Activated naive CD4-positive, alpha-beta T cell treated with anti-CD3 and anti-CD28 coated beads, Interleukin-2, amount 10 ng/mL, durations not matched to agents 5 hours and 36 hours (primary cell): ENCODE results near the gene WFDC13. TPM values are rescaled to one million over a fixed set of nuclear protein-coding genes. Genes with fewer than 3 reads are reported as not detected.

Source experiments
- microRNA-seq: library from miRNA; unstranded; fragments of <30 nt; microRNA quantifications from one replicate; pipeline ENCODE4 v1.2.0, GENCODE V29; 2022; ENCODE audit warnings: borderline microRNAs expressed, borderline replicate concordance
- total RNA-seq, 2 experiments: library from RNA; stranded (reverse); gene quantifications; one replicate each; pipeline ENCODE4 v1.2.3, GENCODE V29; 2021

Gene WFDC13, protein sequence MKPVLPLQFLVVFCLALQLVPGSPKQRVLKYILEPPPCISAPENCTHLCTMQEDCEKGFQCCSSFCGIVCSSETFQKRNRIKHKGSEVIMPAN
- total RNA-seq, result not detected

DNA sequence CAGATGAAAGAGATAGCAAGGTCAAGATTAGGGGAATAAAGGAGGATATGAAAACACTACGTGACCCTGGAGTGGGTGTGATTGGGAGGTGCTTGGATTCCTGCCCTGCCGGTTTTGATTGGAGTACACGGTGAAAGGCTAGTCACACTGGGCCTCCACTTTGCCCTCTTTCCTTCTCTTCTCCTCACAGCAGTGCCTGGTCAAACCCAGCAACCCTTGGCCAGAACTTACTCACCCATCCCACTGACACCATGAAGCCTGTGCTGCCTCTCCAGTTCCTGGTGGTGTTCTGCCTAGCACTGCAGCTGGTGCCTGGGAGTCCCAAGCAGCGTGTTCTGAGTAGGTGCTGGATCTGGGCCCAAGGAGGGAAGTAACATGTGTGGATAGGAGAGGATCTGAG lies at the start of gene WFDC13:
TSS of gene WFDC13 (plus strand) at position 166 of the 400 bp plus-strand sequence. CDS start at position 252, 86 bp downstream.

DNA sequence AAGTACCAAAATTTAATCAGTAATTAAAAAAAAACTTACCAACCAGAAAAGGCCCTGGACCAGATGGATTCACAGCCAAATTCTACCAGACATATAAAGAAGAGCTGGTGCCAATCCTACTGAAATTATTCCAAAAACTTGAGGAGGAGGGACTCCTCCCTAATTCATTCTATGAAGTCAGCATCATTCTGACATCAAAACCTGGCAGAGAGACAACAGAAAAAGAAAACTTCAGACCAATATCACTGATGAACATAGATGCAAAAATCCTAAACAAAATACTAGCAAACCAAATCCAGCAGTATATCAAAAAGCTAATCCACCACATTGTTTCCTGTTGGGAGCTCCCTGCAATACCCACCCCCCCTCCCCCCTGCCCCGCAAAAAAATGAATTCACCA lies 31.7 kb upstream of the WFDC13 start, which contains the start of gene WFDC11:
TSS of gene WFDC11 (minus strand) at position 101 of the 400 bp plus-strand sequence. CDS start 19,639 bp downstream, outside the sequence.

DNA sequence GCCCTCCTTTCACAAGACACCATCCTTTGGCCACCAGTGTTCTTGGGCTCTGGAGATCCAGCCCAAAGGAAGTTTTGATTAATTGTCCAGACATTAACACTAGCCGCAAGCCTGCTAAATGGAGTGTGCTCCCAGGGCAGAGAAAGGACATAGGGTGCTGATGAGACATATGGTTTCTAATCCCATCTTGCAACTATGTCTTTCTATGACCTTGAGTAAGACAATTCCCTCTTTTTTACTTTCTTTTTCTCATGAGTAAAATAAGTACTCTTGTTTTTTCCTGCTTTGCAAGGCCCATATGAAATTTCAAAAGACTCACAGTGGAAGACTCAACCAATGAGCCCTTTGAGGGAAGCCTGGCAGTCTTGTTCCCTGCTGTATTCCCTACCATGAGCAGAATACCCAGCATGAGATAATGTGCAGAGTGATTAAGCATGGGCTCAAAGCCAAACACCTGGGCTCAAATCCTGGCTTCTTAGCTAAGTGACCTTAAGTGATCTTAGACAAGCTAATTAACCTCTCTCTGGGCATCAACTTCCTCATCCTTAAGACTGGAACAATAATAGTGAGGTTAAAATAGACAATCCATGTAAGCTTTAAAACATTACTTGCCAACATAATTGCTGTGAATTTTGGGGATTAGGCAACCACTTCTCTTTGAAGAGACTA lies 3.3 kb downstream of the WFDC13 start, which contains the start of gene WFDC10B:
TSS of gene WFDC10B (minus strand) at position 51 of the 669 bp plus-strand sequence. CDS start 19,027 bp downstream, outside the sequence.

DNA sequence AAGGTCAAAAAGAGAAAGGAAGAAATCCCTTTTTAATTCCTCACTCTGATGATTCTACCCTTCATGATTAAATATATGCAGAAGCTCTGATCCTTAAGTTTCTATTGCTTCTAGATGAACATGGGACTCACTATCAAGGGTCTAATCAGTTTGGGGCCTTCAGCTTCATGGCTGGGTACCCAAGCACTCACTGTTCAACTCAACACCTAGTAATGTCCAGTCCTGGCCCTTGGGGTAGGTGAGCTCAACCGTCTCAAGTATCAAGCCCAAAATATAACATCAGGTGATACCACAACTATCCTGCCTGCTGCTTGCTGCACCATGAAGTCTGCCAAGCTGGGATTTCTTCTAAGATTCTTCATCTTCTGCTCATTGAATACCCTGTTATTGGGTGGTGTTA lies 20.2 kb downstream of the WFDC13 start, which contains the start of gene SPINT4:
TSS of gene SPINT4 (plus strand) at position 301 of the 400 bp plus-strand sequence. CDS start at position 322, 21 bp downstream.

Small RNA genes within 50 kb of the gene (microRNA-seq; reads per million reads assigned to microRNA genes)
- not detected for gene MIR3617

Other genes with a start within 250 kb of the WFDC13 start
- gene WFDC2, start 232.3 kb upstream of the WFDC13 start, total RNA-seq, result not detected
- gene SPINT3, start 186.4 kb upstream of the WFDC13 start, total RNA-seq, result not detected
- not detected for gene WFDC6, start 162.6 kb upstream of the WFDC13 start, total RNA-seq
- not detected for gene EPPIN, start 154.6 kb upstream of the WFDC13 start, total RNA-seq
- gene WFDC8, start 122.8 kb upstream of the WFDC13 start, total RNA-seq, result not detected
- gene WFDC10A, start 72.3 kb upstream of the WFDC13 start, total RNA-seq, result not detected
- gene WFDC9, start 70.8 kb upstream of the WFDC13 start, total RNA-seq, result not detected
- not detected for gene WFDC11, start 31.8 kb upstream of the WFDC13 start, total RNA-seq
- not detected for gene WFDC10B, start 3.0 kb downstream of the WFDC13 start, total RNA-seq
- not detected for gene SPINT4, start 20.3 kb downstream of the WFDC13 start, total RNA-seq
- not detected for gene WFDC3, start 89.8 kb downstream of the WFDC13 start, total RNA-seq
- 10 to 100 TPM; 27.8 to 28.2 TPM for gene DNTTIP1, start 89.9 kb downstream of the WFDC13 start, total RNA-seq
- 100 to 1,000 TPM; 135 to 141 TPM for gene UBE2C, start 110.6 kb downstream of the WFDC13 start, total RNA-seq
- not detected for gene TNNC2, start 125.3 kb downstream of the WFDC13 start, total RNA-seq
- under 1 TPM; 0.55 to 0.70 TPM for gene SNX21, start 131.8 kb downstream of the WFDC13 start, total RNA-seq
- gene ACOT8, start 155.4 kb downstream of the WFDC13 start, total RNA-seq, result 10 to 100 TPM; 29.6 to 32.8 TPM
- gene ZSWIM3, start 155.6 kb downstream of the WFDC13 start, total RNA-seq, result 1 to 10 TPM; 5.6 to 6.6 TPM
- gene ZSWIM1, start 179.2 kb downstream of the WFDC13 start, total RNA-seq, result 1 to 10 TPM; 9.3 to 9.7 TPM
- 1 to 10 TPM in 1 of 2 experiments, under 1 TPM in 1; 0.96 to 2.5 TPM for gene SPATA25, start 185.6 kb downstream of the WFDC13 start, total RNA-seq
- 1 to 10 TPM; 2.0 to 2.9 TPM for gene NEURL2, start 189.2 kb downstream of the WFDC13 start, total RNA-seq
- 10 to 100 TPM; 56.9 to 57.5 TPM for gene CTSA, start 189.3 kb downstream of the WFDC13 start, total RNA-seq
- gene PLTP, start 210.1 kb downstream of the WFDC13 start, total RNA-seq, result under 1 TPM; 0.43 to 0.50 TPM
- 10 to 100 TPM; 46.3 to 46.8 TPM for gene PCIF1, start 232.6 kb downstream of the WFDC13 start, total RNA-seq